NB4 (cell line): ENCODE measurements around the gene NT5DC4.

Experiments used
- MYC ChIP-seq: IDR thresholded peaks from 2 replicates; pipeline ENCODE4 v1.6.1; 2011; ENCODE audit warnings: low read depth, low read length
- POLR2A ChIP-seq: IDR thresholded peaks from 2 replicates; pipeline ENCODE4 v1.6.1; 2011; ENCODE audit warnings: mild to moderate bottlenecking; ENCODE audit not compliant: insufficient read length; ENCODE audit errors: extremely low read depth
- TF ChIP-seq, protein P1 (sequence below): IDR thresholded peaks from one replicate; pipeline ENCODE4 v1.5.1; 2012; ENCODE audit warnings: low read depth, low read length
- TF ChIP-seq, protein P2 (sequence below): IDR thresholded peaks from 2 replicates; pipeline ENCODE4 v1.6.1; 2011; ENCODE audit warnings: low read depth, low read length

DNA sequence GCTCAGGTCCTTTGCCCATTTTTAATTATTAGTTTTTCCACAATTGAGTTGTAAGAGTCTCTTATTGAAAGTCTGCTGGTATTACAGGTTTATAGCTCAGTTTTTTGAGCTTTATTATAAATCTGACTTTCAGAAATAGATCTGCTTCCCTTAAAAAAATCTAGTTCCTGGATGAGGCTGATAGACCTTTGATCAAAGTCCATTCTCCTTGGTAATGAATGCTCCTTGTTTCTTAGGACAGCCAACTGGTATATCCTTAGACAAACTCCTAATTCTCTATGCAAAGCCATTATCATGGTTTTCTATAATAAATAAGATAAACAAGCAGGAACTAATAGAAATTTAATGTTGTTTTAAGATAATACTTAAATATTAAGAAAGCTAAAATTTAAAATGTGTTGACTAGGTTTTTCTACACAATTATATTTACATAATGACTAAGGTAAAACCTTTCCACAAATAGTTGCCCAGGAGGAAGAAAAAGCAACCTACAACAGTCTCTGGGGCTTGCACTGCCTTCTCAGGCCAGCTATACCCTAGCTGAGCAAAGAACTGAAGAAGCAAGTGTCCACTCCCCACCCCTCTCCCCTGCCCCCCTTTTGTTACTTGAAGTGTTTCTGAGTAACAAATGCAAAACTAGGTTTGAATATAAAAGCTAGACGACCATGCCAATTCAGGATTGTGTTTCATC, 16.9 kb downstream of the NT5DC4 start:
- TF ChIP-seq, protein P1, sequence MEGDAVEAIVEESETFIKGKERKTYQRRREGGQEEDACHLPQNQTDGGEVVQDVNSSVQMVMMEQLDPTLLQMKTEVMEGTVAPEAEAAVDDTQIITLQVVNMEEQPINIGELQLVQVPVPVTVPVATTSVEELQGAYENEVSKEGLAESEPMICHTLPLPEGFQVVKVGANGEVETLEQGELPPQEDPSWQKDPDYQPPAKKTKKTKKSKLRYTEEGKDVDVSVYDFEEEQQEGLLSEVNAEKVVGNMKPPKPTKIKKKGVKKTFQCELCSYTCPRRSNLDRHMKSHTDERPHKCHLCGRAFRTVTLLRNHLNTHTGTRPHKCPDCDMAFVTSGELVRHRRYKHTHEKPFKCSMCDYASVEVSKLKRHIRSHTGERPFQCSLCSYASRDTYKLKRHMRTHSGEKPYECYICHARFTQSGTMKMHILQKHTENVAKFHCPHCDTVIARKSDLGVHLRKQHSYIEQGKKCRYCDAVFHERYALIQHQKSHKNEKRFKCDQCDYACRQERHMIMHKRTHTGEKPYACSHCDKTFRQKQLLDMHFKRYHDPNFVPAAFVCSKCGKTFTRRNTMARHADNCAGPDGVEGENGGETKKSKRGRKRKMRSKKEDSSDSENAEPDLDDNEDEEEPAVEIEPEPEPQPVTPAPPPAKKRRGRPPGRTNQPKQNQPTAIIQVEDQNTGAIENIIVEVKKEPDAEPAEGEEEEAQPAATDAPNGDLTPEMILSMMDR = no peak
- no peak for TF ChIP-seq MYC
- TF ChIP-seq POLR2A = no peak
- TF ChIP-seq, protein P2, sequence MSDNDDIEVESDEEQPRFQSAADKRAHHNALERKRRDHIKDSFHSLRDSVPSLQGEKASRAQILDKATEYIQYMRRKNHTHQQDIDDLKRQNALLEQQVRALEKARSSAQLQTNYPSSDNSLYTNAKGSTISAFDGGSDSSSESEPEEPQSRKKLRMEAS = no peak
